A549 (cell line): ENCODE measurements around the gene MUC6. TPM values are rescaled to one million over a fixed set of nuclear protein-coding genes. Genes with fewer than 3 reads are reported as not detected.

Source experiments
- ATAC-seq, 2 experiments: fragments of 200-7000 bp in 1 of 2; fragments of >200 bp in 1 of 2; cut with Nextera tagmentation in 1 of 2; cut with Tn5 transposase in 1 of 2; 3 replicates each; pipeline versions ENCODE4 v1.8.0 to v1.9.1; 2018 to 2020; ENCODE audit warnings: mild to moderate bottlenecking in 1 of 2, moderate library complexity in 1 of 2
- CTCF ChIA-PET: fragments of 300-600 bp; sonication (Branson Sonifier 250); formaldehyde crosslinking; extraction: SDS; loops from one replicate; lab custom pipeline; 2021; ENCODE audit warnings: antibody characterized with exemption, inconsistent platforms; lab: Yijun Ruan, JAX
- POLR2A ChIA-PET: fragments of 350-600 bp; formaldehyde crosslinking; extraction: SDS; loops from one replicate; lab custom pipeline; 2021; ENCODE audit warnings: antibody characterized with exemption, inconsistent platforms; lab: Yijun Ruan, JAX
- DNase-seq, 2 experiments: peaks; one replicate each; pipeline versions ENCODE4 v3.0.0 to v3.0.0-alpha.2; 2011 to 2016; ENCODE audit warnings: low read depth in 1 of 2, low spot score in 1 of 2
- FAIRE-seq: peaks from 2 replicates; lab custom pipeline; 2011; peaks lifted over from hg19 to GRCh38; lab: Jason Lieb, UNC
- H3K27ac ChIP-seq, 2 experiments: fragments of >200 bp; sonication (Bioruptor Twin); formaldehyde crosslinking; 3 replicates each; pipeline ENCODE4 v1.5.1; 2016 to 2017
- H3K4me1 ChIP-seq: fragments of >200 bp; sonication (Bioruptor Twin); formaldehyde crosslinking; 3 replicates; pipeline ENCODE4 v1.6.1; 2016
- H3K4me2 ChIP-seq: fragments of >200 bp; sonication (Bioruptor Twin); formaldehyde crosslinking; 3 replicates; pipeline ENCODE4 v1.6.1; 2016
- H3K4me3 ChIP-seq: fragments of >200 bp; sonication (Bioruptor Twin); formaldehyde crosslinking; 3 replicates; pipeline ENCODE4 v1.5.1; 2016
- H3K9me3 ChIP-seq: fragments of >200 bp; sonication (Bioruptor Twin); formaldehyde crosslinking; 3 replicates; pipeline ENCODE4 v1.6.1; 2016
- FOSL2 ChIP-seq, 2 experiments: fragments of 450-650 bp in 1 of 2; fragments of >200 bp in 1 of 2; sonication (Bioruptor Twin) in 1 of 2; formaldehyde crosslinking; IDR thresholded peaks; 2 replicates each; pipeline versions ENCODE4 v1.5.0 to v1.6.1; 2016 to 2020; ENCODE audit warnings: mild to moderate bottlenecking in 1 of 2, moderate library complexity in 1 of 2
- GATA3 ChIP-seq: IDR thresholded peaks from 2 replicates; pipeline ENCODE4 v1.6.1; 2012; ENCODE audit warnings: borderline replicate concordance
- HMGXB4 ChIP-seq: fragments of 250-450 bp; sonication (Bioruptor Pico); IDR thresholded peaks from 2 replicates; pipeline ENCODE4 v1.5.0; 2021; ENCODE audit warnings: mild to moderate bottlenecking, moderate library complexity, borderline replicate concordance
- KDM1A ChIP-seq: fragments of 200-600 bp; sonication (generic); IDR thresholded peaks from 2 replicates; pipeline ENCODE4 v1.6.1; 2016; ENCODE audit warnings: low read depth, mild to moderate bottlenecking
- MAZ ChIP-seq: fragments of 150-350 bp; IDR thresholded peaks from 2 replicates; pipeline ENCODE4 v1.6.1; 2014; ENCODE audit warnings: antibody characterized with exemption, low read depth, low read length, borderline replicate concordance
- POLR2A ChIP-seq: IDR thresholded peaks from 2 replicates; pipeline ENCODE4 v1.6.1; 2012; ENCODE audit warnings: mild to moderate bottlenecking, low read length
- RARB ChIP-seq: fragments of 250-450 bp; sonication (Bioruptor Pico); IDR thresholded peaks from 2 replicates; pipeline ENCODE4 v1.8.0; 2021; ENCODE audit warnings: mild to moderate bottlenecking, moderate library complexity
- TP53 ChIP-seq: fragments of 250-450 bp; sonication (Bioruptor Pico); IDR thresholded peaks from 2 replicates; pipeline ENCODE4 v1.5.0; 2021; ENCODE audit warnings: mild to moderate bottlenecking, moderate library complexity
- ZC3H11A ChIP-seq: fragments of 450-650 bp; IDR thresholded peaks from 2 replicates; pipeline ENCODE4 v1.6.1; 2014; ENCODE audit warnings: antibody characterized with exemption, mild to moderate bottlenecking
- ZSCAN20 ChIP-seq: fragments of 250-450 bp; sonication (Bioruptor Pico); IDR thresholded peaks from 2 replicates; pipeline ENCODE4 v1.8.0; 2022; ENCODE audit warnings: mild to moderate bottlenecking, moderate library complexity
- WGBS: methylation state at CpG from one replicate; pipeline ENCODE4 v1.1.6; 2017; ENCODE audit errors: missing lambda C conversion rate; 5-methylcytosine and 5-hydroxymethylcytosine counted together
- polyA plus RNA-seq, 4 experiments: library from polyadenylated mRNA; depleted of rRNA in 3 of 4; stranded (reverse); fragments of >200 nt; fragmentation: RNase III in 1 of 4; extraction: RNeasy Plus Mini Kit Qiagen cat#74134 plus additional on column Dnase treatment in 1 of 4; gene quantifications; 2 replicates in 3 of 4; 3 replicates in 1 of 4; pipeline ENCODE4 v1.2.3, GENCODE V29; 2011 to 2017
- TF ChIP-seq, protein P1 (sequence below): IDR thresholded peaks from 2 replicates; pipeline ENCODE4 v1.6.1; 2012
- TF ChIP-seq, protein P2 (sequence below): fragments of 200-600 bp; sonication (generic); IDR thresholded peaks from 2 replicates; pipeline ENCODE4 v1.6.1; 2016; ENCODE audit warnings: antibody characterized with exemption, mild to moderate bottlenecking, moderate library complexity
- TF ChIP-seq, protein P3 (sequence below): fragments of >200 bp; sonication (Bioruptor Twin); formaldehyde crosslinking; IDR thresholded peaks from 3 replicates; pipeline ENCODE4 v1.5.1; 2016

The MUC6 gene
- polyA plus RNA-seq, 2 of the 4 experiments (the other 2 are of a cell fraction): not detected

GRCh38 chr11:986270-986951, 50.1 kb downstream of the MUC6 start:
- no peak for TF ChIP-seq ZSCAN20 (CRISPR knock-in tag)
- TF ChIP-seq TP53 (CRISPR knock-in tag): no peak
- TF ChIP-seq, protein P1, sequence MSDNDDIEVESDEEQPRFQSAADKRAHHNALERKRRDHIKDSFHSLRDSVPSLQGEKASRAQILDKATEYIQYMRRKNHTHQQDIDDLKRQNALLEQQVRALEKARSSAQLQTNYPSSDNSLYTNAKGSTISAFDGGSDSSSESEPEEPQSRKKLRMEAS: no peak
- TF ChIP-seq, protein P2, sequence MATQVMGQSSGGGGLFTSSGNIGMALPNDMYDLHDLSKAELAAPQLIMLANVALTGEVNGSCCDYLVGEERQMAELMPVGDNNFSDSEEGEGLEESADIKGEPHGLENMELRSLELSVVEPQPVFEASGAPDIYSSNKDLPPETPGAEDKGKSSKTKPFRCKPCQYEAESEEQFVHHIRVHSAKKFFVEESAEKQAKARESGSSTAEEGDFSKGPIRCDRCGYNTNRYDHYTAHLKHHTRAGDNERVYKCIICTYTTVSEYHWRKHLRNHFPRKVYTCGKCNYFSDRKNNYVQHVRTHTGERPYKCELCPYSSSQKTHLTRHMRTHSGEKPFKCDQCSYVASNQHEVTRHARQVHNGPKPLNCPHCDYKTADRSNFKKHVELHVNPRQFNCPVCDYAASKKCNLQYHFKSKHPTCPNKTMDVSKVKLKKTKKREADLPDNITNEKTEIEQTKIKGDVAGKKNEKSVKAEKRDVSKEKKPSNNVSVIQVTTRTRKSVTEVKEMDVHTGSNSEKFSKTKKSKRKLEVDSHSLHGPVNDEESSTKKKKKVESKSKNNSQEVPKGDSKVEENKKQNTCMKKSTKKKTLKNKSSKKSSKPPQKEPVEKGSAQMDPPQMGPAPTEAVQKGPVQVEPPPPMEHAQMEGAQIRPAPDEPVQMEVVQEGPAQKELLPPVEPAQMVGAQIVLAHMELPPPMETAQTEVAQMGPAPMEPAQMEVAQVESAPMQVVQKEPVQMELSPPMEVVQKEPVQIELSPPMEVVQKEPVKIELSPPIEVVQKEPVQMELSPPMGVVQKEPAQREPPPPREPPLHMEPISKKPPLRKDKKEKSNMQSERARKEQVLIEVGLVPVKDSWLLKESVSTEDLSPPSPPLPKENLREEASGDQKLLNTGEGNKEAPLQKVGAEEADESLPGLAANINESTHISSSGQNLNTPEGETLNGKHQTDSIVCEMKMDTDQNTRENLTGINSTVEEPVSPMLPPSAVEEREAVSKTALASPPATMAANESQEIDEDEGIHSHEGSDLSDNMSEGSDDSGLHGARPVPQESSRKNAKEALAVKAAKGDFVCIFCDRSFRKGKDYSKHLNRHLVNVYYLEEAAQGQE: no peak
- no peak for TF ChIP-seq ZC3H11A
- no peak for TF ChIP-seq POLR2A
- TF ChIP-seq MAZ: no peak
- TF ChIP-seq HMGXB4 (CRISPR knock-in tag): no peak
- TF ChIP-seq FOSL2 (IDR thresholded peaks at IDR 0.05): no peak
- TF ChIP-seq FOSL2 (CRISPR knock-in tag; IDR thresholded peaks at IDR 0.05): no peak
- TF ChIP-seq, protein P3, sequence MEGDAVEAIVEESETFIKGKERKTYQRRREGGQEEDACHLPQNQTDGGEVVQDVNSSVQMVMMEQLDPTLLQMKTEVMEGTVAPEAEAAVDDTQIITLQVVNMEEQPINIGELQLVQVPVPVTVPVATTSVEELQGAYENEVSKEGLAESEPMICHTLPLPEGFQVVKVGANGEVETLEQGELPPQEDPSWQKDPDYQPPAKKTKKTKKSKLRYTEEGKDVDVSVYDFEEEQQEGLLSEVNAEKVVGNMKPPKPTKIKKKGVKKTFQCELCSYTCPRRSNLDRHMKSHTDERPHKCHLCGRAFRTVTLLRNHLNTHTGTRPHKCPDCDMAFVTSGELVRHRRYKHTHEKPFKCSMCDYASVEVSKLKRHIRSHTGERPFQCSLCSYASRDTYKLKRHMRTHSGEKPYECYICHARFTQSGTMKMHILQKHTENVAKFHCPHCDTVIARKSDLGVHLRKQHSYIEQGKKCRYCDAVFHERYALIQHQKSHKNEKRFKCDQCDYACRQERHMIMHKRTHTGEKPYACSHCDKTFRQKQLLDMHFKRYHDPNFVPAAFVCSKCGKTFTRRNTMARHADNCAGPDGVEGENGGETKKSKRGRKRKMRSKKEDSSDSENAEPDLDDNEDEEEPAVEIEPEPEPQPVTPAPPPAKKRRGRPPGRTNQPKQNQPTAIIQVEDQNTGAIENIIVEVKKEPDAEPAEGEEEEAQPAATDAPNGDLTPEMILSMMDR: no peak
- WGBS: 89% methylated on average over 17 of the region's 28 CpGs
- ATAC-seq (no peak), FAIRE-seq (no peak), DNase-seq (no peak)
- no peaks in the 10 kb centered on the region for H3K9me3 ChIP-seq
- H3K4me1 ChIP-seq: no peaks in the 10 kb centered on the region
- H3K27ac ChIP-seq: no peak overlapping the region
- no peak overlapping the region for H3K4me3 ChIP-seq
- CTCF ChIA-PET: no interaction called here
- H3K4me2 ChIP-seq: no peak overlapping the region
- POLR2A ChIA-PET: no interaction called here

DNA sequence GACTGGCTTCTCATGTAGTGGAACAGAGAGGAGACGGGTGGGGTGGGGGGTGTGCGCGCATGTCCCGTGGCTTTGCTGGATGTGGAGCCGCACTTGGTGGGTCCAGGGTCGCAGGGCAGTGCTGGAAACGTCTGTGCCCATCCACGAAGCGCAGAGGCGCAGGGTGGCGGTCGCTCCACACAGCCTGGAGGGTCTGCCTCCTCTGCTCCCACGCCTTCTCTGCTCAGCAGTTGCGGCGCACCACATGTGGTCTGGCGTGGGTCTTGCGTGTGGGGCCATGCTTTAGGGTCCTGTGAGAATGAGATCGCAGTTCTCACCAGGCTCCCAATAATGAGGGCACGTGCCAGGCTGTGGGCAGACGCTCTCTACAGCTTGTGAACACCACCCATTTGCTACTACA, 50.7 kb downstream of the MUC6 start:
- FAIRE-seq: no peak
- ChIA-PET POLR2A (no interaction called here), CTCF (no interaction called here)
- ATAC-seq: no peak
- Histone ChIP-seq H3K4me3 (no peak overlapping the region), H3K27ac (no peak overlapping the region), H3K9me3 (no peaks in the 10 kb centered on the region), H3K4me2 (no peak overlapping the region), H3K4me1 (no peaks in the 10 kb centered on the region)
- 96% methylated on average over 18 of the region's 20 CpGs for WGBS
- TF ChIP-seq RARB (no peak), GATA3 (no peak), TP53 (CRISPR knock-in tag) (no peak)
- DNase-seq: no peak

DNA sequence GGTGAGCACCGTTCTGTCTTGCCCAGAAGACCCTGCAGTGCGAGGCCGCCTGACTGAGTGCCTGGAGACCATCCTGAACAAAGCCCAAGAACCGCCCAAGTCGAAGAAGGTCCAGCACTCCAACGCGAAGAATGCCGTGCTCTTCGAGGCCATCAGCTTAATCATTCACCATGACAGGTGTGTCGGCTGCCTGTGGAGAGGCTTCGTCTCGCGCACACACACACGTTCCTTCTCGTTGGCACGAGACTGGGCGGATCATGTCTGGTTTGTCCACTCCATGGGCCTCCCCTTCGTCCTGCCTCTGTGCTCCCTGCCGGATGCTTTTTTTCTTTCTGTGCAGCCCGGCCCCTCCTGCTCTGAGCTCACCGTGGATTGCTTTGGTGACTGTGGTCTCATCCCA, 51.1 kb downstream of the MUC6 start:
- Histone ChIP-seq H3K4me2 (no peak overlapping the region), H3K27ac (no peak overlapping the region), H3K4me1 (no peaks in the 10 kb centered on the region), H3K9me3 (no peaks in the 10 kb centered on the region), H3K4me3 (no peak overlapping the region)
- TF ChIP-seq KDM1A: no peak
- POLR2A ChIA-PET: no interaction called here
- CTCF ChIA-PET: interaction anchor here (1.6 kb wide), 1 partner anchor 8 kb away, joined by 3 read pairs; no protein-coding TSS in a partner anchor
- FAIRE-seq (no peak), DNase-seq (no peak), ATAC-seq (no peak)
- 95% methylated on average over 21 of the region's 21 CpGs for WGBS
